ENCODE results near the gene GPR18. TPM values are rescaled to one million over a fixed set of nuclear protein-coding genes. Genes with fewer than 3 reads are reported as not detected.
A peak's percentile ranks its signal among the peaks of the same experiment; 100 is the strongest.

GPR18 gene
- total and polyA plus RNA-seq, 3 experiments from 2014 or later, result 15.2 to 32.4 (median 16.2) TPM

DNA sequence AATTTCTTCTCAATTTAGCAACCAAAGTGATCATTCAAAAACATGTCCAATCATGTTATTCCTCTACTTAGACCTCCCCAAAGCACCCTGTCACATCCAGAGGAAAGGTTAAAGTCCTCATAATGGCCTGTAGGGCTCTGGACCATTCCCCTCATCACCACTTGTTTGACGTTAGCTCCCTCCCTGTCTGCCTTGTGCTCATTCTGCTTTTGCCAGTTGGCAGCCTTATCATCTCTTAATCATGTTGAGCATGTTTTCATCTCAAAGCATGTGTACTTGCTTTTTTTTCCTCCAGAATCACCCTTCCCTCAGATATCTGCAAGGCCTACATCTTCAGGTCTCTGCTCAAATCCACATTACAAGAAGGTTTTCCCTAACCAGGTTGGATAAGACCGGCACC, 31.7 kb downstream of the GPR18 start:
- peaks cover 0 to 14% (median 6%) of the 10 kb centered on the region in 3 donors for H3K36me3 Mint-ChIP-seq
- POLR2A ChIA-PET, result interaction anchor here (0.6 kb wide), 1 partner anchor 25 kb away, joined by 3 read pairs; the partner anchor contains the start of gene UBAC2

DNA sequence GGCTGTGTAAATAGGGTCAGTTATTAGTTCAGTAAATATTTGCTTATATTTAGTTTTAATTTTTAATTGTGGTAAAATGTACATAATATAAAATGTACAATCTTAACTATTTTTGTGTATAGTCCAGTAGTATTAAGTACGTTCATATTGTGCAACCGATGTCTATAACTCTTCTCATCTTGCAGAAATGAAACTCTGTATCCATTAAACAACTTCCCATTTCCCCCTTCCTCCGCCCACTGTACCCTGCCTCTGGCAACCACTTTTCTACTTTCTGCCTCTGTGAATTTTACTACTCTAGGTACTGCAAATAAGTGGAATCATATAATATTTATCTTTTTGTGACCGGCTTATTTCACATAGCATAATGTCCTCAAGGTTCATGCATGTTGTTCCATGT, 33.1 kb downstream of the GPR18 start:
- H3K36me3 ChIP-seq (ENCODE audit: insufficient read depth, low read length), result no peaks in the 10 kb centered on the region
- Mint-ChIP-seq H3K9me3 (no peaks in the 10 kb centered on the region), H3K36me3 (peaks cover 0 to 14% (median 6%) of the 10 kb centered on the region in 3 donors), H3K27ac (peak overlapping the region in 7 of 8 donors; percentile 5 to 97 (median 67)), H3K27me3 (no peaks in the 10 kb centered on the region), H3K4me1 (peaks cover 86 to 98% (median 96%) of the 10 kb centered on the region in 3 donors), H3K4me3 (peak overlapping the region in 2 of 7 donors; percentile 20 to 24)
- no peaks in the 10 kb centered on the region for H3K27me3 ChIP-seq (ENCODE audit: insufficient read depth, low read length, poor library complexity, severe bottlenecking)
- no peak overlapping the region for H3K27ac ChIP-seq (ENCODE audit: low read depth, low read length)
- no peak for DNase-seq
- H3K4me1 ChIP-seq (ENCODE audit: insufficient read depth, low read length), result peaks cover 94% of the 10 kb centered on the region
- ChIA-PET POLR2A (no interaction called here), CTCF (no interaction called here)
- H3K9me3 ChIP-seq (ENCODE audit: low read length), result no peaks in the 10 kb centered on the region
- no peak overlapping the region for H3K4me3 ChIP-seq (ENCODE audit: low read length)

More for the DNA sequence above, 31.7 kb downstream of the GPR18 start:
- Histone ChIP-seq H3K36me3 (ENCODE audit: insufficient read depth, low read length) (no peaks in the 10 kb centered on the region), H3K4me1 (ENCODE audit: insufficient read depth, low read length) (peaks cover 96% of the 10 kb centered on the region), H3K27me3 (ENCODE audit: insufficient read depth, low read length, poor library complexity, severe bottlenecking) (no peaks in the 10 kb centered on the region), H3K27ac (ENCODE audit: low read depth, low read length) (no peak overlapping the region), H3K9me3 (ENCODE audit: low read length) (no peaks in the 10 kb centered on the region), H3K4me3 (ENCODE audit: low read length) (no peak overlapping the region)
- H3K9me3 Mint-ChIP-seq, result no peaks in the 10 kb centered on the region
- no peak for DNase-seq
- H3K4me1 Mint-ChIP-seq, result peaks cover 86 to 98% (median 94%) of the 10 kb centered on the region in 3 donors
- CTCF ChIA-PET, result interaction anchor here (1.6 kb wide), 1 partner anchor 24 kb away, joined by 3 read pairs; no protein-coding TSS in a partner anchor
- no peaks in the 10 kb centered on the region for H3K27me3 Mint-ChIP-seq
- H3K4me3 Mint-ChIP-seq, result peak overlapping the region; percentile 3 to 55 (median 9)
- H3K27ac Mint-ChIP-seq, result peak overlapping the region; percentile 16 to 93 (median 69)

- Histone ChIP-seq H3K36me3 (ENCODE audit: insufficient read depth, low read length) (no peaks in the 10 kb centered on the region), H3K27me3 (ENCODE audit: insufficient read depth, low read length, poor library complexity, severe bottlenecking) (no peaks in the 10 kb centered on the region), H3K27ac (ENCODE audit: low read depth, low read length) (no peak overlapping the region), H3K4me3 (ENCODE audit: low read length) (no peak overlapping the region), H3K9me3 (ENCODE audit: low read length) (no peaks in the 10 kb centered on the region), H3K4me1 (ENCODE audit: insufficient read depth, low read length) (peaks cover 94% of the 10 kb centered on the region)
- Mint-ChIP-seq H3K4me1 (peaks cover 84 to 98% (median 95%) of the 10 kb centered on the region in 3 donors), H3K27me3 (no peaks in the 10 kb centered on the region), H3K27ac (peak overlapping the region; percentile 70 to 97 (median 88)), H3K36me3 (peaks cover 0 to 14% (median 8%) of the 10 kb centered on the region in 3 donors), H3K9me3 (no peaks in the 10 kb centered on the region), H3K4me3 (peak overlapping the region; percentile 13 to 81 (median 59))
- POLR2A ChIA-PET, result interaction anchor here (0.6 kb wide), 1 partner anchor 21 kb away, joined by 4 read pairs; no protein-coding TSS in a partner anchor
- CTCF ChIA-PET, result interaction anchor here (1.5 kb wide), 1 partner anchor 128 kb away, joined by 3 read pairs; no protein-coding TSS in a partner anchor
- no peak for DNase-seq
Observed at GRCh38 chr13:99224021-99224420, 34.2 kb downstream of the GPR18 start.

GRCh38 chr13:99223587-99223986, 34.6 kb downstream of the GPR18 start:
- ChIA-PET POLR2A (interaction anchor here (0.6 to 0.7 kb wide), 2 partner anchors 9 to 21 kb away, joined by 4 to 6 read pairs; no protein-coding TSS in a partner anchor), CTCF (interaction anchor here (1.5 kb wide), 1 partner anchor 129 kb away, joined by 3 read pairs; no protein-coding TSS in a partner anchor)
- Histone ChIP-seq H3K4me1 (ENCODE audit: insufficient read depth, low read length) (peaks cover 92% of the 10 kb centered on the region), H3K9me3 (ENCODE audit: low read length) (no peaks in the 10 kb centered on the region), H3K27ac (ENCODE audit: low read depth, low read length) (no peak overlapping the region), H3K4me3 (ENCODE audit: low read length) (no peak overlapping the region), H3K27me3 (ENCODE audit: insufficient read depth, low read length, poor library complexity, severe bottlenecking) (no peaks in the 10 kb centered on the region), H3K36me3 (ENCODE audit: insufficient read depth, low read length) (no peaks in the 10 kb centered on the region)
- DNase-seq, result no peak
- Mint-ChIP-seq H3K27me3 (no peaks in the 10 kb centered on the region), H3K9me3 (no peaks in the 10 kb centered on the region), H3K4me3 (peak overlapping the region; percentile 25 to 81 (median 59)), H3K36me3 (peaks cover 0 to 14% (median 8%) of the 10 kb centered on the region in 3 donors), H3K4me1 (peaks cover 84 to 98% (median 95%) of the 10 kb centered on the region in 3 donors), H3K27ac (peak overlapping the region; percentile 70 to 97 (median 88))

GRCh38 chr13:99221567-99222239, 36.5 kb downstream of the GPR18 start:
- no peaks in the 10 kb centered on the region for H3K36me3 ChIP-seq (ENCODE audit: insufficient read depth, low read length)
- ChIA-PET CTCF (interaction anchor here (0.7 kb wide), 1 partner anchor 10 kb away, joined by 3 read pairs; no protein-coding TSS in a partner anchor), POLR2A (interaction anchor here (1.2 kb wide), 1 partner anchor 36 kb away, joined by 7 read pairs; the partner anchor contains the start of gene GPR18)
- Mint-ChIP-seq H3K27ac (peak overlapping the region; percentile 59 to 97 (median 81)), H3K27me3 (no peaks in the 10 kb centered on the region), H3K9me3 (no peaks in the 10 kb centered on the region), H3K4me1 (peaks cover 88 to 100% (median 99%) of the 10 kb centered on the region in 3 donors), H3K4me3 (peak overlapping the region; percentile 1 to 76 (median 41)), H3K36me3 (peaks cover 0 to 12% (median 6%) of the 10 kb centered on the region in 3 donors)
- no peaks in the 10 kb centered on the region for H3K9me3 ChIP-seq (ENCODE audit: low read length)
- no peak overlapping the region for H3K4me3 ChIP-seq (ENCODE audit: low read length)
- H3K4me1 ChIP-seq (ENCODE audit: insufficient read depth, low read length), result peaks cover 96% of the 10 kb centered on the region
- no peak for DNase-seq
- no peaks in the 10 kb centered on the region for H3K27me3 ChIP-seq (ENCODE audit: insufficient read depth, low read length, poor library complexity, severe bottlenecking)
- no peak overlapping the region for H3K27ac ChIP-seq (ENCODE audit: low read depth, low read length)

DNA sequence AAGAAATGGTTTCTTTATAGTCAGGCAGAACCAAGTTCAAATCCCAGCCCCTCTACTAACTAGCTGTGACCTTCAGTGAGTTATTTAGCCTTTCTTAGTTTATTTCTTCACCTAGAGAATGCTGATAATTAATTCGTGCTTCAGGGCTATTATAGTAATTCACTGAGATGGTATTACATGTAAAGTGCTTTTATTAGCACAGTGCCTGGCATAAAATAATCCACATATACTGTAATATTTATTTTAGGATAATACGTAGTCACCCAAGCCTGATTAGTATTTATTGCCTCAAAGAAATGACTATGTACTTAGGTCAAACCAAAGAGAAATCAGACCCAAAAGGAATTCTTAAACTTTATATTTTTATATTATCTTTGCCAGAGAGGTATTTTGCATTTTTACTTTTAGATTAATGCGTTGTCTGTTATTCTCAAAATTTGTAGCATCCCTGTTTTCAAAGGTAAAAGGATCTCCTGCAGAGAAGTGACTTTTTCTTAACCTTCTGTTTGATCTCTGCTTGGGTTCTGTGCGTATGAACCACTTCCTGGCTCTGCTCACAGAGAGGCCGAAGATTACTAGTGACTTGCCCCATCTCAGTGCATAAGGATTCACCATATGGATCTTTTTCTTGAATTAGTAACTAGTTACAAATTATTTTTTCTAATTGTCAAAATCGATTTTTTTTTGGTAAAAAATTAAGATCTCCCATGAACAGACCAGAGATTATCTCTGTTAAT, 37.8 kb downstream of the GPR18 start:
- Histone ChIP-seq H3K27ac (ENCODE audit: low read depth, low read length) (no peak overlapping the region), H3K36me3 (ENCODE audit: insufficient read depth, low read length) (no peaks in the 10 kb centered on the region), H3K4me3 (ENCODE audit: low read length) (peak overlapping the region; percentile 17), H3K9me3 (ENCODE audit: low read length) (no peaks in the 10 kb centered on the region), H3K27me3 (ENCODE audit: insufficient read depth, low read length, poor library complexity, severe bottlenecking) (no peaks in the 10 kb centered on the region), H3K4me1 (ENCODE audit: insufficient read depth, low read length) (peaks cover 95% of the 10 kb centered on the region)
- DNase-seq, result peak in 3 of 5 donors; percentile 21 to 63 (median 62)
- ChIA-PET CTCF (no interaction called here), POLR2A (interaction anchor here (6.7 kb wide), 1 partner anchor 18 kb away, joined by 102 read pairs; the partner anchor contains the start of gene UBAC2)
- Mint-ChIP-seq H3K27ac (peak overlapping the region; percentile 63 to 93 (median 86)), H3K27me3 (no peaks in the 10 kb centered on the region), H3K4me3 (peak overlapping the region; percentile 1 to 80 (median 71)), H3K9me3 (no peaks in the 10 kb centered on the region), H3K36me3 (peaks cover 0 to 11% (median 2%) of the 10 kb centered on the region in 3 donors), H3K4me1 (peaks cover 83 to 99% (median 99%) of the 10 kb centered on the region in 3 donors)

GRCh38 chr13:99218969-99219368, 39.2 kb downstream of the GPR18 start:
- H3K4me3 ChIP-seq (ENCODE audit: low read length), result peak overlapping the region; percentile 59

More at GRCh38 chr13:99218969-99219368, 39.2 kb downstream of the GPR18 start:
- Mint-ChIP-seq H3K27me3 (no peaks in the 10 kb centered on the region), H3K4me1 (peaks cover 85 to 99% (median 99%) of the 10 kb centered on the region in 3 donors), H3K27ac (peak overlapping the region; percentile 90 to 100 (median 96)), H3K4me3 (peak overlapping the region; percentile 77 to 86 (median 80)), H3K36me3 (peaks cover 0 to 15% (median 4%) of the 10 kb centered on the region in 3 donors), H3K9me3 (no peaks in the 10 kb centered on the region)
- H3K27me3 ChIP-seq (ENCODE audit: insufficient read depth, low read length, poor library complexity, severe bottlenecking), result no peaks in the 10 kb centered on the region
- POLR2A ChIA-PET, result interaction anchor here (1.0 to 6.7 kb wide), 7 partner anchors 10 to 39 kb away, joined by 3 to 102 read pairs (median 7); partner anchors contain the start of genes GPR18 and UBAC2
- peak; percentile 41 to 88 (median 84) for DNase-seq
- H3K9me3 ChIP-seq (ENCODE audit: low read length), result no peaks in the 10 kb centered on the region
- peaks cover 94% of the 10 kb centered on the region for H3K4me1 ChIP-seq (ENCODE audit: insufficient read depth, low read length)
- no peak overlapping the region for H3K27ac ChIP-seq (ENCODE audit: low read depth, low read length)
- H3K36me3 ChIP-seq (ENCODE audit: insufficient read depth, low read length), result no peaks in the 10 kb centered on the region
- CTCF ChIA-PET, result interaction anchor here (0.6 to 7.1 kb wide), 12 partner anchors 10 to 218 kb away, joined by 3 to 60 read pairs (median 5); partner anchors contain the start of gene UBAC2
